ENCODE measurements around the gene HEY2.

GRCh38 chr6:125738276-125738675, 11.2 kb upstream of the HEY2 start:
- no peak for TF ChIP-seq CTCF (IDR thresholded peaks at IDR 0.05; ENCODE audit: control extremely low read depth in 1 of 3, insufficient read depth in 1 of 3, low read depth in 1 of 3, low read length in 3 of 3)
- TF ChIP-seq POLR2A (IDR thresholded peaks at IDR 0.05; ENCODE audit: control extremely low read depth in 1 of 2, low read depth in 2 of 2, low read length in 2 of 2): no peak
- no peak for TF ChIP-seq TEAD4 (IDR thresholded peaks at IDR 0.05; ENCODE audit: low read depth, low read length)
- TF ChIP-seq CREB1 (IDR thresholded peaks at IDR 0.05): no peak
- no peak for TF ChIP-seq TAF1 (IDR thresholded peaks at IDR 0.05; ENCODE audit: low read depth, low read length)

Data from H1 (cell line).